AG04450 (cell line): Measurements from ENCODE around the gene FCHO2. TPM values are rescaled to one million over a fixed set of nuclear protein-coding genes. Genes with fewer than 3 reads are reported as not detected.

ENCODE experiments used
- CTCF ChIA-PET: fragments of 300-600, 350-600 bp; formaldehyde crosslinking; extraction: SDS; loops from one replicate; lab custom pipeline; 2022; ENCODE audit warnings: antibody characterized with exemption, inconsistent platforms; lab: Charles Lee
- POLR2A ChIA-PET: fragments of 350-600 bp; formaldehyde crosslinking; extraction: SDS; loops from one replicate; lab custom pipeline; 2021; ENCODE audit warnings: antibody characterized with exemption, inconsistent platforms; lab: Yijun Ruan, JAX
- DNase-seq: peaks from one replicate; pipeline ENCODE4 v3.0.0-alpha.2; 2011; ENCODE audit warnings: low read depth, low spot score
- H3K27ac ChIP-seq: one replicate; pipeline ENCODE4 v1.5.1; 2012; ENCODE audit warnings: low read depth, low read length, control low read depth
- H3K27me3 ChIP-seq: one replicate; pipeline ENCODE4 v1.6.0; 2012; ENCODE audit warnings: low read length; ENCODE audit not compliant: control insufficient read depth, insufficient read depth
- H3K4me3 ChIP-seq: 2 replicates; pipeline ENCODE4 v1.5.1; 2011; ENCODE audit warnings: mild to moderate bottlenecking, low read depth, low read length, control low read depth
- H3K9me3 ChIP-seq: 2 replicates; pipeline ENCODE4 v1.5.1; 2012; ENCODE audit warnings: low read length; ENCODE audit not compliant: control insufficient read depth, insufficient read depth
- polyA plus RNA-seq: library from polyadenylated mRNA; depleted of rRNA; stranded (reverse); fragments of >200 nt; gene quantifications from 2 replicates; pipeline ENCODE4 v1.2.3, GENCODE V29; 2011
- TF ChIP-seq, protein P1 (sequence below): IDR thresholded peaks from 2 replicates; pipeline ENCODE4 v1.5.1; 2011; ENCODE audit warnings: low read depth, low read length, control low read depth, inconsistent platforms

Gene FCHO2
- polyA plus RNA-seq, 1 experiment: 10.4 TPM

DNA sequence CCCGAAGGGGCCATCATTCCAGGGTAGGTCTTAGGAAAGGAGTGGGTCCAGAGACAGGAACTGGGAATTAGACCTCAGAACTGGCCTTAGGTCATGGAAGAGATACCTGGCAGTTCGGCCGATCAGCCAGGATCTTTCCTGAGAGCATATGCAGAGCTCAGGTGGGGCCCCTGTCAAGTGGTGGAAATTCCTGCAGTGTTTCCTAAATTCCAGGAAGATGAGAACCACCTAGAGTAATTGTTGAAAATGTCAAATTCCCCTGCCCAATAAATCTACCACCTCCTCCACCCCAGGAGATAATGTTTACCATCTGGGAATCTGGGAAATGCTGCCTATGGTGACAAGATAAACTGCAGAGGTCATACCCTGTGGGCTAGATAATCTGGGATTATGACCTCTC lies 179.2 kb downstream of the FCHO2 start:
- Histone ChIP-seq H3K4me3 (no peak overlapping the region), H3K9me3 (no peaks in the 10 kb centered on the region), H3K27me3 (no peaks in the 10 kb centered on the region), H3K27ac (no peak overlapping the region)
- DNase-seq: no peak
- ChIA-PET CTCF (interaction anchor here (1.1 to 1.4 kb wide), 3 partner anchors 17 to 66 kb away, joined by 3 to 4 read pairs (median 3); no protein-coding TSS in a partner anchor), POLR2A (no interaction called here)
- TF ChIP-seq, protein P1, sequence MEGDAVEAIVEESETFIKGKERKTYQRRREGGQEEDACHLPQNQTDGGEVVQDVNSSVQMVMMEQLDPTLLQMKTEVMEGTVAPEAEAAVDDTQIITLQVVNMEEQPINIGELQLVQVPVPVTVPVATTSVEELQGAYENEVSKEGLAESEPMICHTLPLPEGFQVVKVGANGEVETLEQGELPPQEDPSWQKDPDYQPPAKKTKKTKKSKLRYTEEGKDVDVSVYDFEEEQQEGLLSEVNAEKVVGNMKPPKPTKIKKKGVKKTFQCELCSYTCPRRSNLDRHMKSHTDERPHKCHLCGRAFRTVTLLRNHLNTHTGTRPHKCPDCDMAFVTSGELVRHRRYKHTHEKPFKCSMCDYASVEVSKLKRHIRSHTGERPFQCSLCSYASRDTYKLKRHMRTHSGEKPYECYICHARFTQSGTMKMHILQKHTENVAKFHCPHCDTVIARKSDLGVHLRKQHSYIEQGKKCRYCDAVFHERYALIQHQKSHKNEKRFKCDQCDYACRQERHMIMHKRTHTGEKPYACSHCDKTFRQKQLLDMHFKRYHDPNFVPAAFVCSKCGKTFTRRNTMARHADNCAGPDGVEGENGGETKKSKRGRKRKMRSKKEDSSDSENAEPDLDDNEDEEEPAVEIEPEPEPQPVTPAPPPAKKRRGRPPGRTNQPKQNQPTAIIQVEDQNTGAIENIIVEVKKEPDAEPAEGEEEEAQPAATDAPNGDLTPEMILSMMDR: no peak

DNA sequence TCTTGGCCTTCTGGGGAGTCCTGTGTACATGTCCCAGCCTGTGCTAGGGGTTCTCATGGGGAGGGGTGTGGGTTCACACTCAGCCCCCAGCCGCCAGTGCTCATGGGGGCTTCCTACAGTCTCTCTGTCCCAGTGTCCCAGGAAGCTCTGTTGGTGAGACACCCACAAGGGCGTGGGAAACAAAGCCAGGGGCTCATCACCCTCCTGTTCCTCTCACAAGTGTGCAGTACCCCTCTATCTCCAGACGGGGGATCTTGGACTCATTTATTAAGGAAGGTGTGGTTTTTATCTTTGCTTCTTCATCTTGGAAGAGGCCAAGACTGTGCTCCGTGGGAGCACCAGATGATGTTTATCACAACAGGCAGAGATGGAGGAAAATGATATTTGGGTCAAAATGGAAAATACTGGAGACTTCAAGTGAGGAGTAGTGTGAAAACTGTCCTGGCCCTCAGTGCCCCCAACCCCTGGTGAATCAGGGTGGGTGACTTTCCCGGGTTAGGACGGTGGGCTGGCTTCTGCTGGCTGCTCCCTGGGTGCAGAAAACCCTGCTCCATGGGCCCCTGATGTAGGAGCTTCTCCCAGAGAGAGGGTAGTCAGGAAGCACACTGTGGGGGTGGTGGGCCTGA lies 179.7 kb downstream of the FCHO2 start:
- POLR2A ChIA-PET: no interaction called here
- TF ChIP-seq, protein P1: peak; percentile 66
- Histone ChIP-seq H3K27me3 (no peaks in the 10 kb centered on the region), H3K4me3 (no peak overlapping the region), H3K27ac (no peak overlapping the region), H3K9me3 (no peaks in the 10 kb centered on the region)
- CTCF ChIA-PET: interaction anchor here (0.9 to 1.8 kb wide), 4 partner anchors 16 to 80 kb away, joined by 3 to 4 read pairs (median 4); no protein-coding TSS in a partner anchor
- DNase-seq: peak; percentile 18

DNA sequence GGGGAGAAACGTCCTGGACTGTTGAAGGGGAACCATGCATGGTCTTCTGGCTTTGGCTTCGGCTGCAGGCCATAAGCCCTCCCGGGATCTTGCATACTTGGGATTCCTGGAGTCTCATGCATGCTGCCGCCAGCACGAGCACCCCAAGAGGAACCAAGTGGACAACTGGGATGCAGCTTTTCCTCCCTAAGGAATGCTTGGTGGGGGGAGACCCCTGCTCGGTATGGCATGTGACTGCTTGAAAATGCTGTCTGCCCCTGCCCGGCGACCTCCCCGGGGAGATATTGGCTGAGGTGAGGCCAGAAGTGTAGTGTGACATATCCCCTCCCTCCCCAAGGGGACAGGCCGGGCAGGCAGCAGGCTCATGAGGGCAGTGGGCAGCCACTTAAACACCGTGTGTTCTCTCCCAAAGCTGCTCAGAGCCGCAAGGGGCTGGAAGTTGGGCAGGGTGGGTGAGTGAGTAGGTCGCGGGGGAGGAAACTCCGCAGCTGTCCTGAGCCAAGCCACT lies 180.3 kb downstream of the FCHO2 start:
- no peak for DNase-seq

DNA sequence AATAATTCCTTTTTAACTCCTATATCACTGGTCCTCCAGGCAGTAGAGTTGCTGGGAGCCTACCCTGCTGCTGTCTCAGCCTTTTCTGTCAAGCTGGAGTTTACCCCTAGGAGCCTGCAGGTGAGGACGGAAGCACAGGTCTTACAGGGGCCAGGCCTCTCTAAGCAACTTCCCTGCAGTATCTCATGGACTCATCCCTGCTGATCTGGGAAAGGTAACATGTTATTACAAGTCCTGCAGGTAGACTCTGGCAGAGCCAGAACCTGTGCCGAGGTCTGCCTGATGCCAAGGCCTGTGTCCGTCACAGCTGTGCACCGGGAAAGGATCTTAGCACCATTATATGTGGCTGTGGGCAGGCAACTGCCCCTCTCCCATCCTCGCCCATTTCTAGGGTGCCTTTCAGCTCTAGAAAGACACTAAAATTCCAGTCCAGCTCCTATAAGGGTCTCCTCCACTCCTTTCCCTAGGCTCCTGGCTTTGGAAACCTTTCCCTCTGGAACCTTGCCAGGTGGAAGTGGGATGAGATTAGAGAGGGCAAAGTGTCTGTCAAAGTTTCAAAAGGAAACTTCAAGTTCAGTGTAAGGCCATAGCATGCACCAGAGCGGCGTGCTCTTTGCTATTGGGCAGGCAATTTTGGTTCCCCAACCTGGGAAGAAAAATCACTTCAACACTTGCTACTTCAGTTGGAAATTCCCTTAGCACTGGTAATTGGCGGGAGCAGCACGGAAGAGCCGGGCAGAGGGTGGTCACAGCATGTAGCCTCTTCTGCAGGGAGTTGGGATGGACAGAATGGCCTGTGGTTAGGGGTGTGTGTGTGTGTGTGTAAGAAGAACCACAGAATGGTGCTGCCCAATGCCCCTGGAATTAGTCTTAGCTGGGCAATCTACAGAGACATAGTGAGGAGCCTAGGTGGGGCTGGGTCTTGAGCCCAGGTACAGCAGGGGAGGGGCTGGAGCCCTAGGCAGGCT lies 182.0 kb downstream of the FCHO2 start:
- no peak overlapping the region for H3K4me3 ChIP-seq
- H3K27me3 ChIP-seq: no peaks in the 10 kb centered on the region
- H3K27ac ChIP-seq: no peak overlapping the region
- no peak for DNase-seq
- ChIA-PET POLR2A (interaction anchor here (0.7 kb wide), 1 partner anchor 35 kb away, joined by 4 read pairs; no protein-coding TSS in a partner anchor), CTCF (interaction anchor here (1.1 to 2.5 kb wide), 2 partner anchors 64 to 78 kb away, joined by 3 to 7 read pairs; no protein-coding TSS in a partner anchor)
- H3K9me3 ChIP-seq: no peaks in the 10 kb centered on the region
- TF ChIP-seq, protein P1: no peak

More for the DNA sequence above, 180.3 kb downstream of the FCHO2 start:
- ChIA-PET POLR2A (interaction anchor here (1.4 kb wide), 1 partner anchor 53 kb away, joined by 3 read pairs; no protein-coding TSS in a partner anchor), CTCF (interaction anchor here (0.9 to 1.8 kb wide), 4 partner anchors 16 to 80 kb away, joined by 3 to 4 read pairs (median 4); no protein-coding TSS in a partner anchor)
- no peaks in the 10 kb centered on the region for H3K9me3 ChIP-seq
- H3K4me3 ChIP-seq: no peak overlapping the region
- no peaks in the 10 kb centered on the region for H3K27me3 ChIP-seq
- TF ChIP-seq, protein P1: no peak
- no peak overlapping the region for H3K27ac ChIP-seq
